KOPT-K1 (cell line): ENCODE results near the gene PTGDS.
A peak's percentile ranks its signal among the peaks of the same experiment; 100 is the strongest.

Experiments used
- H3K27ac ChIP-seq: fragments of 200-600 bp; sonication (generic); 2 replicates; pipeline ENCODE4 v1.5.1; 2016; ENCODE audit warnings: antibody characterized with exemption, mild to moderate bottlenecking, low read depth, low read length; ENCODE audit not compliant: poor library complexity, severe bottlenecking
- H3K36me3 ChIP-seq: fragments of 200-600 bp; sonication (generic); 2 replicates; pipeline ENCODE4 v1.5.1; 2017; ENCODE audit warnings: antibody characterized with exemption, mild to moderate bottlenecking, low read length, moderate library complexity; ENCODE audit not compliant: insufficient read depth
- H3K9me3 ChIP-seq: fragments of 200-600 bp; sonication (generic); 2 replicates; pipeline ENCODE4 v1.5.1; 2017; ENCODE audit warnings: antibody characterized with exemption, low read length, mild to moderate bottlenecking; ENCODE audit not compliant: insufficient read depth, poor library complexity, severe bottlenecking

Gene PTGDS

DNA sequence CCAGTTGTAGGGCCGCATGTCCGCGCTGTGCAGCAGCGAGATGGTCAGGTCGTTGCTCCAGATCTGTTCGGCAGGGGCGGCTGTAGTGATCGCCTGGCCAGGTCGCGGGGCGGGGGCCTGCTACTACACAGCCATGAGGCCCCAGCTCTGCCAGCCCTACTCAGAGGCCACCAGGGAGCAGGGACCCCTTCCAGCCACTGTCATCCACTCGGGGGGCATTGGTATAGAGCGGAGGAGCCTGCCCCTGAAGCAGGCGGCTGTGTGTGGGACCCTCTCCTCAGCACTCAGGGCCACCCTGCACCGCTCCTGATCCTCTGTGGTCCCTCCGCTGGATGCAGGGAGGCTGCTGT is 34.4 kb upstream of the PTGDS start:
- Histone ChIP-seq H3K27ac (no peak overlapping the region), H3K36me3 (peaks cover 40% of the 10 kb centered on the region; the same call in 1 of the 2 replicates), H3K9me3 (no peaks in the 10 kb centered on the region)

DNA sequence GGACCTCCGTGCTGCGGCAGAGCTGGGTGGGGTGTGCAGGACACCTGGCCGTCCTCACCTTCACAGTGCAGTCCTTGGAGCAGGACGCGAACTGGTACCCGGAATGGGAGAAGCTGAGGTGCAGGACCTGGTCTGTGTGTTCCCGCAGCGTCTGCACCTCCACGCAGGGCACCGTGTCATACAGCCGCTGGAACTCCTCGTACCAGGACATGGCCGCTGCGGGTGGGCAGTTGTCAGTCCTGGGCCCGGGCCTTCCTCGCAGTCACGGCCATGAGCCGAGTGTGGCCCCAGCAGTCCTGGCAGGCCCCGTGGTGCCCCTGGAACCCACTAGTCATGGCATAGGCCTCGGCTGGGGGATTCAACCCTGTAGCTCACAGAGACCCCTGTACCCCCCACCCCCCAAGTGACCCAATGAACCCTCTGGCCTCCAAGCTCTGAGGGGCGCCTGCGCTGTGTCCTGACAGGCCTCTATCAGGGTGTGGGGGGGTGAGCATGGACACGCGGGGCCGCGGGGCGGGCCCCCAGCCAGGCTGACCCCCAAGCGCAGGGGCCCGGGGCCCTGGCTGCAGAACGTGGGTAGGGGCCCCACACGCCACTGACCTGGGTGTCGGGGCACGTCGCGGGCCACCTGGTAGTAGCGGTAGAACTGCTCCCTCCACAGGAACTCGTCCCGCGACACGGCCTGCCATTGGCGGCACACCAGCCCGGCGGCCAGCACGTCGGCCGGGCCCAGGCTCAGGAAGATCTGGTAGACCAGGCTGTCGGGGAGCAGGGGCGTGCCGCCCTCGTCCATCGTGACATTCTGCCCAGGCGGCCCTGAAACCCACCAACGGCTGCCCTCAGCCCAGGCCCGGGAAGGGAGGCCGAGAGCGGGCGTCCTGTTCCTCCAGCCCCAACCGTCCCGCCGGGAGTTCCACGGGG is 33.8 kb upstream of the PTGDS start:
- peaks cover 37% of the 10 kb centered on the region; the same call in 1 of the 2 replicates for H3K36me3 ChIP-seq
- H3K27ac ChIP-seq, result peak overlapping the region; percentile 85
- no peaks in the 10 kb centered on the region for H3K9me3 ChIP-seq

DNA sequence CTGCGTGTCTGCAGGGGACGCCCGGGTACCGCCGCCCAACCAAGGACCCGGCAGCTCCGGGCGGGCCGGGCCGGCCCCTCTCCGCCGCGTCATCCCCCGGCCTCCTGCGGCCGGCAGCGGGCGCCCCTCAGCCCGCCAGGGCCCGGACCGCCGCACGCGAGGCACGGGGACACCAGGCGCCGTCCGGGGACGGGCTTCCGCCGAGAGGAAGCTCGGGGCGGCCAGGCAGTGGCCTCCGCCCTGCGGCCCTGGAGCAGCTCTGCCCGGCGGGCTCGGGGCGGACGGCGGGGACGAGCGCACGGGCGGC is 33.1 kb upstream of the PTGDS start:
- H3K36me3 ChIP-seq, result peaks cover 35% of the 10 kb centered on the region; the same call in 1 of the 2 replicates
- peak overlapping the region; percentile 85 for H3K27ac ChIP-seq
- no peaks in the 10 kb centered on the region for H3K9me3 ChIP-seq

DNA sequence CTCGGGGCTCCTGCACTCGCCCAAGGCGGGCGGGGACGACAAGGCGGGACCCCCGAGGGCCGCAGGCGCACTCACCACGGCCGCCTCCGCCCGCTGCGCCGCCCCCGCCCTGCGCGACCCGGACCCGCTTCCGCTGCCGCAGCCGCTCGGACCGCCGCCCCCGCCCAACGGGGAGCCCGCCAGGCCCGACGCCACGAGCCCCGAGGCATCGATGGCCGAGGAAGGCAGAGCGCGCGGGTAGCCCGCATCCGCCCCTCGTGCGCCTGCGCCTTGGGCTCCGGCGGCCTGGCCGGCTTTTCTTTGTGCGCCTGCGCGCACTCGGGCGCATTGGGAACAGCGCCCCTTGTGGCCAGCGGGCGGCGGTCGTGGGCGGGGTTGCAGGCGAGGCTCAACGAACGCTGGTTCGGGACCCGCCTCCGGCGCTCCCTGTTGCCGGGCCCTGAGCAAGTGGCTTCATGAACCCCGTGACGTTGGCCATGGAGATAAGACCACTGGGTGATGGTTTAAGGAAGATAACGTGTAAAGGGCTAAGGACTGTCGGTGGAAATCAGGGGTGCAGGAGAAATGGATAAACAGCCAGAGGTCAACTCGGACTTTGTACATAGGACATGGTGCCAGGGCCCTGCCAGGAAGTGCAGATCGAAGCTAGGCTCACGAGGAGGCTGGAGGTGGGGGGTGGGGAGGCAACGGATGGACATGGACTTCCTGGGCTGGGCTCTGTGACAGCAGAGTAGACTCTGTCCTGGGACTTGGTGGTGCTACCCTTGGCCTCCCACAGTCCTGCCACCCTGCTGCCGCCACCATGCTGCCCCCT is 32.6 kb upstream of the PTGDS start, which contains the start of the genes C8G and FBXW5:
Gene C8G (plus strand): TSS at position 725 of the 814 bp plus-strand sequence. CDS start 78 bp downstream, at position 803.
Gene FBXW5 (minus strand): TSS at position 220 of the 814 bp plus-strand sequence. CDS start 655 bp downstream, outside the sequence.
- Histone ChIP-seq H3K27ac (peak within 1 kb of the TSS; percentile 85), H3K9me3 (no peaks in the 10 kb centered on the region), H3K36me3 (peaks cover 29% of the 10 kb centered on the region; the same call in 1 of the 2 replicates)

DNA sequence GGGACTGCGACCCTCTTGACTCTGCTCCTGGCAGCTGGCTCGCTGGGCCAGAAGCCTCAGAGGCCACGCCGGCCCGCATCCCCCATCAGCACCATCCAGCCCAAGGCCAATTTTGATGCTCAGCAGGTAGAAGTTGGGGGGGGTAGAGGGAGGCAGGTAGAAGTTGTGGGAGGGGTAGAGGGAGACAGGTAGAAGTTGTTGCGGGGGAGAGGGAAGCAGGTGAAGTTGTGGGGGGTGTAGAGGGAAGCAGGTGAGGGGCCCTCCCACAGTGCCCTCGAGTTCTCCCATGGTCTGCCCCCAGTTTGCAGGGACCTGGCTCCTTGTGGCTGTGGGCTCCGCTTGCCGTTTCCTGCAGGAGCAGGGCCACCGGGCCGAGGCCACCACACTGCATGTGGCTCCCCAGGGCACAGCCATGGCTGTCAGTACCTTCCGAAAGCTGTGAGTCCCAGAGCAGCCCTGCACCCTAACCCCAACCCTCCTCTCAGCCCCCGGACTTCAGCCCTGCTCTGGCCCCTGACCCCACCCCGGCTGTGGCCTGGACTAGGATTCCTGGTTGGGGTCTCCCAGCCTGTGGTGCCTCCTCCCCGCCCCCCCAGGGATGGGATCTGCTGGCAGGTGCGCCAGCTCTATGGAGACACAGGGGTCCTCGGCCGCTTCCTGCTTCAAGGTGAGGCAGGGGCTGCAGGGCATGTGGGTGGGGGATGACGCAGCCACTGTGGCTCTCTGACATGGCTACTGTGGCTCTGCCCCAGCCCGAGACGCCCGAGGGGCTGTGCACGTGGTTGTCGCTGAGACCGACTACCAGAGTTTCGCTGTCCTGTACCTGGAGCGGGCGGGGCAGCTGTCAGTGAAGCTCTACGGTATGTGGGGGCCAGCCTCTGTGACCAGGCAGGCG is 31.7 kb upstream of the PTGDS start:
- Histone ChIP-seq H3K9me3 (no peaks in the 10 kb centered on the region), H3K36me3 (peaks cover 21% of the 10 kb centered on the region; the same call in 1 of the 2 replicates), H3K27ac (no peak overlapping the region)

DNA sequence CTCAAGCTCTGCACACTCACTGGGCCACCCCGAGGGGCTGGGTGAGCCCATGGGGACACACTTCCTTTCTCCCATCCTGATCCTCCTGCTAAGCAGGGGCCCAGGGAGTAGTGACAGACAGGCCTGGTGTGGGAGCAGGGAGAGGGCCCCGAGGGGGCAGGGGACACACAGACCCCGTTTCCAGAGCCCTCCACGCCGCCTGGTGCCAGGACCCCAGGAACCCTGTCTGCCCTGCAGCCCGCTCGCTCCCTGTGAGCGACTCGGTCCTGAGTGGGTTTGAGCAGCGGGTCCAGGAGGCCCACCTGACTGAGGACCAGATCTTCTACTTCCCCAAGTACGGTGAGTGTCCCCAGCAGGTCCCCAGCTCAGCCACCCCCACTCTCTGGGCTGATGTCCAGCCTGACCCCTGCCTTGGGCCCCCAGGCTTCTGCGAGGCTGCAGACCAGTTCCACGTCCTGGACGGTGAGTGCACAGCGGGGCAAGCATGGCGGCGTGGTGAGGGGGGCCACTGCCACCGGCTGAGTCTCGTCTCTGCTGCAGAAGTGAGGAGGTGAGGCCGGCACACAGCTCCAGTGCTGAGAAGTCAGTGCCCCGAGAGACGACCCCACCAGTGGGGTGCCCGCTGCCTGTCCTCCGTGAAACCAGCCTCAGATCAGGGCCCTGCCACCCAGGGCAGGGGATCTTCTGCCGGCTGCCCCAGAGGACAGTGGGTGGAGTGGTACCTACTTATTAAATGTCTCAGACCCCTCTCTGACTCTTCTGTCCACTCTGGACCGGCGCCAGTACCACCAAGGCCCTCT is 30.9 kb upstream of the PTGDS start:
- H3K27ac ChIP-seq, result no peak overlapping the region
- no peaks in the 10 kb centered on the region for H3K9me3 ChIP-seq

DNA sequence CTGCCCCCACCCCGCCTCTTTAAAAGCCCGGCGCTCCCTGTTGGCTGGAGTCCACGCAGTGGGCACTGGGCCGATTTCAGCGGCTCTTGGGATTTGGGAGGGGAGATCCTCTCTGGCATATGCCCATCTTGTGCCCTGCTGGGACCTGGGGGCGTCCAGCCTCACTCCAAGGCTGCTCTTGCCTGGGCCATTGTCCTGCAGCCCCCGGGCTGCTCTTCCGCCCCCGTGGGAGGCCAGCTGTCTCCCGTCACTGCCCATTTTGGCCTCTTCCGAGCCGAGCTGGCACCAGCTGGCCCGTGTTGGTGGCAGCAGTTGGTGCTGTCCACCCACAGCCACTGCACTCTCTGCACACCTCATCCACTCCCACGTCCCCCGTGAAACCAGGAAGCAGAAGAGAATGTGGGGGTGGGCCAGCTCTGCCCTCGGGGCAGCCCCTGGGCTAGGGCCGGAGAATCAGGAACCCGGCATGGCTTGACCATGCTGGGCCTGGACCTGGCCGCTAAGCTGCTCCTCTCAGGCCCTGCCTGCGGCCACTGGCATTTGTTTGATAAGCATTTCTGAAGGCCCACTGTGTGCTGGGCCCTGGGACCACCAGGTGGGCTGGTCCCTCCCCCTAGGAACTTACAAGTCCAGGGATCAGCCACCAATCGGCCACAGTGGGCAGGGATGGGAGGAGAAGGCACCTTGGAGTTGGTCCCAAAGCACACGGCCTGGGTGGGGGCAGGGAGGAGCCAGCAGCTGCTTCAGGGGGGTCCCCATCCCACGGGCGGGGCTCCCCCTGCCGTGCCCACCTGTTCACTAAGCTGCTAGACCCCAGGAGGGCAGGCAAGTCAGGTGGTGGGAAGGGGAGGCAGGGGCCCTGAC is 30.0 kb upstream of the PTGDS start:
- Histone ChIP-seq H3K27ac (no peak overlapping the region), H3K9me3 (no peaks in the 10 kb centered on the region), H3K36me3 (peaks cover 4% of the 10 kb centered on the region; the same call in 1 of the 2 replicates)

More for the DNA sequence above, 30.9 kb upstream of the PTGDS start:
- H3K36me3 ChIP-seq, result peaks cover 12% of the 10 kb centered on the region; the same call in 1 of the 2 replicates

DNA sequence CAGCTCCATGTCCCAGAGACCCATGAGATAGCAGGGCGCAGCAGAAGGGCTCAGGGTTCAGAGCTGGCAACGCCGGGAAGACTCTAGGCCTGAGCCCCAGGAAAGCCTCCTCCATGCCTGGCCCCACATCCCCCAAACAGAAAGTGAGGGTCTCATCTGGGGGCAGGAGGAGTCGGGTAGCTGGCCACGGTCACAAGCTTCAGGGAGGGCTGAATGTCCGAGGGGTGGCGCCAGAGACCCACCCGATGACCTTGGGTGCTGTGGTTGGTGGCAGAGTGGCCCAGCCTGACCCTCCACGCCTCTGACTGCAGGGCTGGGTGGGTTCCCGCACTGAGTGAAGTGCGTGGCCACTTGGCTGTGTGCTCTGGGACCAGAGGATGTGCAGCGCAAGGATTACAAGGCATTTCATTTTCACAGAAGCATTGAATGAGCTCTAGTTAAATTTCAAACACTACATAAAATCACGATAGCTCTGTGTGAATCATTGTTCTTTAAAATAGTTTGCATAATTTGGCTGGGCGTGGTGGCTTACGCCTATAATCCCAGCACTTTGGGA is 29.3 kb upstream of the PTGDS start:
- no peak overlapping the region for H3K27ac ChIP-seq
- H3K36me3 ChIP-seq, result no peaks in the 10 kb centered on the region
- no peaks in the 10 kb centered on the region for H3K9me3 ChIP-seq

DNA sequence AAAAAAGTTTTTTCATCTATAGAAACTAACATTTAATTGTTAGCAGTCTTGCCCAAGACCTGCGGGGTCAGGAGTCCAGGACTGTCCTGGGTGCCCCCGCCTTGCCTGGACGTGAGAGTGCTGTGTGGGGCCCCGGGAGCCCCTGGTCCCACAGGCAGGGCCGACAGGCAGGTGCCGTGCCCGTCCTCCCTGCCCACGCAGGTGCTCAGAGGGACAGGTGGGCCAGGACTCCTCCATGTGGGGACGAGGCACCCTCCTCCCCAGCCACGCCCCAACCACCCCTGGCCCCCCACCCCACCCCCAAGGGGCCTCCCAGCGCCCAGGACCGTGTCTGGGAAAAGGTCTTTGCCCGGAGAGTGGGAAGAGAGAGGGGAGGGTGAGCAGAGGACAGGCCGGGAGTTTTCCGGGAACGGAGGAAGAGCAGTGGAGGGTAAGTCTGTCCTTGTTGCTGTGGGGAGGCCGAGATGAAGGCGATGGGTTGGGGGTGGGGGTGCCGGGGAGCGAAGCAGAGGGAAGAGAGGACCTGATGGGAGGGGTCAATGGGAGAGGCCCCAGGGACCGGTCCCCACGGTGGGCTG is 28.0 kb upstream of the PTGDS start:
- peak overlapping the region; percentile 70 for H3K27ac ChIP-seq
- no peaks in the 10 kb centered on the region for H3K36me3 ChIP-seq
- no peaks in the 10 kb centered on the region for H3K9me3 ChIP-seq

DNA sequence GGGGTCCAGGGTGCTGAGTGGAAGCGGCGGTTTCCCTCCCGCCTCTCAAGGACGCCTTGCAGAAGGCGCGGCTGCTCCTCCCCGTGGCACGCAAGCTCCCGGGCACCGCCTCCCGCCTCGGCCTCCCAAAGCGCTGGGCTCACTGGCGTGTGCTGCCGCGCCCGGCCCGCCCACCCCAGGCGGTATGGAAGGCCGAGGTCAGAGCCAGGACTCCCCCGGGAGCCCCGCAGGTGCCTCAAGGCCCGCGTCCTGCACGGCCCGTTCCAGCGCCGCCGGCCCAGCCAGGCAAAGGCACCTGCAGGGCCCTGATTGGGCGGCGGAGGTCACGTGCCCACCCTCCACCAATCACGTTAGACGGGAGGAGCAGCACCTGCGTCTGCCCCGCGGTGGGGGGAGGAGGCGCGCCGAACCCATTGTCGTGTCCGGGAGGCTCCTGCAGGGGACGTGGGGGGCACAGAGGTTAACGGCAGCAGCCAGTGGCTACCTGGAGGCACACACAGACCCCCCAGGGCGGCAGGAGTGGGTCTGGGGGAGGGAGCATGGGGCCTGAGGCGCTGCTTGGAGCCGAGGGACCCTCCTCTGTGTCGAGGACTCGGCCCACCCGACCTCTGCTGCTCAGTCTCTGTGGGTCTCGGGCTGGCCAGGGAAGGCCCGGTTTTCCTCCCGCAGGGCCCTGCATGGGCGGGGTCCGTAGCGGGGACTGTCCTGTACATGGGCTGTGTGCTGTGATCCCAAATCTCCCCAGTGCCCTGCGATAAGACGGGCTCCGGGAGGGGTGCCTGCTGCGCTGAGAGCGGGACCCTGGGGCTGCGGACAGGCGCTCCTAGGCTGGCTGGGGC is 27.3 kb upstream of the PTGDS start:
- Histone ChIP-seq H3K9me3 (no peaks in the 10 kb centered on the region), H3K27ac (peak overlapping the region; percentile 70), H3K36me3 (no peaks in the 10 kb centered on the region)

DNA sequence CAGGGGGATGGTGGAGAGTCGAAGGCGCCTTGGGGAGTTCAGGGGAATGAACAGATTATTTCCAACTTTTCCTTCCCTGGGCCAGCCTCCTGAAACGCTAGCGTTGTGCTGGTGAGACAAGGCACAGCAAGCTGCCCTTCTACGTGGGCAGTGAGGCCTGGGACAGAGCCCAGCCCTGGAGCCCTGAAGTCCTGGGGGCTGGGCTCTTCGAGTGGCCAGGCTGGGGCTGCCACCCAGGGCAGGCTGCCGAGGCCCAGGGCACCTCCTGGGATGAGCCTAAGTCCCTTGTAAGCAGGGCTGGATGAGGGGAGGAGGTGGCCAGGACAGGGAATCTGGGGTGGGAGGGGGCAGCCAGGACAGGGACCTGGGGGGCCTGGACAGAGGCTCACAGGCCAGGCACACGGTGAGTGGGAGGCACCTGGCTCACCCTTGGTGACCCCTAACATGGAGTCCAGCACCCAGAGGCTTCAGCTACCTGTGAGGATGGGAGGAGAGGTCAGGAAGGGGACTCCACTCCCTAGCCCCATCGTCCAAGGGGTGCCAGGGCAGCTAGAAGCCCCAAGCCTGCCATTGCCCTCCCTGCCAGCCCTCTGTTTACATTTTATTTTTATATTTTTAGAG is 26.5 kb upstream of the PTGDS start:
- no peaks in the 10 kb centered on the region for H3K36me3 ChIP-seq
- no peaks in the 10 kb centered on the region for H3K9me3 ChIP-seq
- peak overlapping the region; percentile 70 for H3K27ac ChIP-seq
